ENCODE data around the gene EPHA6. TPM values are rescaled to one million over a fixed set of nuclear protein-coding genes. Genes with fewer than 3 reads are reported as not detected.

EPHA6 gene
- total RNA-seq, 1 donor from 2014 or later, result 0.11 TPM

GRCh38 chr3:97744289-97744688 lies 929.9 kb downstream of the EPHA6 start:
- Histone ChIP-seq H3K9me3 (ENCODE audit: low read depth) (no peaks in the 10 kb centered on the region), H3K27me3 (no peaks in the 10 kb centered on the region), H3F3A (ENCODE audit: low read depth) (no peaks in the 10 kb centered on the region), H3K9ac (no peak overlapping the region), H3K79me2 (ENCODE audit: low read depth) (no peaks in the 10 kb centered on the region), H4K20me1 (ENCODE audit: low read depth) (no peaks in the 10 kb centered on the region), H3K36me3 (no peaks in the 10 kb centered on the region), H3K4me3 (no peak overlapping the region), H3K27ac (no peak overlapping the region), H3K4me2 (no peak overlapping the region), H2AFZ (replicated peaks) (no peak overlapping the region), H3K4me1 (peaks cover 9% of the 10 kb centered on the region)
- no peaks in the 10 kb centered on the region for H3K9me3 Mint-ChIP-seq
- DNase-seq (ENCODE audit: low spot score), result no peak
- H3K4me1 Mint-ChIP-seq, result peaks cover 10% of the 10 kb centered on the region
- H3K4me3 Mint-ChIP-seq, result no peak overlapping the region
- TF ChIP-seq EZH2 (IDR thresholded peaks at IDR 0.05), result no peak
- no peak for TF ChIP-seq EZH2phosphoT487 (IDR thresholded peaks at IDR 0.05)
- TF ChIP-seq, protein P1, sequence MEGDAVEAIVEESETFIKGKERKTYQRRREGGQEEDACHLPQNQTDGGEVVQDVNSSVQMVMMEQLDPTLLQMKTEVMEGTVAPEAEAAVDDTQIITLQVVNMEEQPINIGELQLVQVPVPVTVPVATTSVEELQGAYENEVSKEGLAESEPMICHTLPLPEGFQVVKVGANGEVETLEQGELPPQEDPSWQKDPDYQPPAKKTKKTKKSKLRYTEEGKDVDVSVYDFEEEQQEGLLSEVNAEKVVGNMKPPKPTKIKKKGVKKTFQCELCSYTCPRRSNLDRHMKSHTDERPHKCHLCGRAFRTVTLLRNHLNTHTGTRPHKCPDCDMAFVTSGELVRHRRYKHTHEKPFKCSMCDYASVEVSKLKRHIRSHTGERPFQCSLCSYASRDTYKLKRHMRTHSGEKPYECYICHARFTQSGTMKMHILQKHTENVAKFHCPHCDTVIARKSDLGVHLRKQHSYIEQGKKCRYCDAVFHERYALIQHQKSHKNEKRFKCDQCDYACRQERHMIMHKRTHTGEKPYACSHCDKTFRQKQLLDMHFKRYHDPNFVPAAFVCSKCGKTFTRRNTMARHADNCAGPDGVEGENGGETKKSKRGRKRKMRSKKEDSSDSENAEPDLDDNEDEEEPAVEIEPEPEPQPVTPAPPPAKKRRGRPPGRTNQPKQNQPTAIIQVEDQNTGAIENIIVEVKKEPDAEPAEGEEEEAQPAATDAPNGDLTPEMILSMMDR (IDR thresholded peaks at IDR 0.05), result no peak
- H3K27ac Mint-ChIP-seq, result no peak overlapping the region
- no peaks in the 10 kb centered on the region for H3K27me3 Mint-ChIP-seq (ENCODE audit: insufficient read depth, low read depth)
- no peaks in the 10 kb centered on the region for H3K36me3 Mint-ChIP-seq

GRCh38 chr3:97763586-97764406 lies 949.4 kb downstream of the EPHA6 start:
- Mint-ChIP-seq H3K36me3 (no peaks in the 10 kb centered on the region), H3K27ac (peak overlapping the region; percentile 96), H3K4me1 (peaks cover 24% of the 10 kb centered on the region), H3K27me3 (ENCODE audit: insufficient read depth, low read depth) (no peaks in the 10 kb centered on the region), H3K4me3 (peak overlapping the region; percentile 98), H3K9me3 (no peaks in the 10 kb centered on the region)
- peaks cover 21% of the 10 kb centered on the region for H3F3A ChIP-seq (ENCODE audit: low read depth)
- H3K4me3 ChIP-seq, result peak overlapping the region; percentile 92
- H3K27me3 ChIP-seq, result no peaks in the 10 kb centered on the region
- H3K27ac ChIP-seq, result peak overlapping the region; percentile 23
- peaks cover 26% of the 10 kb centered on the region for H3K79me2 ChIP-seq (ENCODE audit: low read depth)
- DNase-seq (ENCODE audit: low spot score), result peak; percentile 39
- no peak overlapping the region for H3K9ac ChIP-seq
- peak overlapping the region; percentile 80 for H3K4me2 ChIP-seq
- H3K9me3 ChIP-seq (ENCODE audit: low read depth), result no peaks in the 10 kb centered on the region
- H3K4me1 ChIP-seq, result peaks cover 23% of the 10 kb centered on the region
- no peaks in the 10 kb centered on the region for H3K36me3 ChIP-seq
- peak overlapping the region; percentile 98 for H2AFZ ChIP-seq (replicated peaks)
- peaks cover 3% of the 10 kb centered on the region for H4K20me1 ChIP-seq (ENCODE audit: low read depth)
- no peak for TF ChIP-seq EZH2phosphoT487 (IDR thresholded peaks at IDR 0.05)
- no peak for TF ChIP-seq EZH2 (IDR thresholded peaks at IDR 0.05)
- TF ChIP-seq, protein P1 (IDR thresholded peaks at IDR 0.05), result no peak

DNA sequence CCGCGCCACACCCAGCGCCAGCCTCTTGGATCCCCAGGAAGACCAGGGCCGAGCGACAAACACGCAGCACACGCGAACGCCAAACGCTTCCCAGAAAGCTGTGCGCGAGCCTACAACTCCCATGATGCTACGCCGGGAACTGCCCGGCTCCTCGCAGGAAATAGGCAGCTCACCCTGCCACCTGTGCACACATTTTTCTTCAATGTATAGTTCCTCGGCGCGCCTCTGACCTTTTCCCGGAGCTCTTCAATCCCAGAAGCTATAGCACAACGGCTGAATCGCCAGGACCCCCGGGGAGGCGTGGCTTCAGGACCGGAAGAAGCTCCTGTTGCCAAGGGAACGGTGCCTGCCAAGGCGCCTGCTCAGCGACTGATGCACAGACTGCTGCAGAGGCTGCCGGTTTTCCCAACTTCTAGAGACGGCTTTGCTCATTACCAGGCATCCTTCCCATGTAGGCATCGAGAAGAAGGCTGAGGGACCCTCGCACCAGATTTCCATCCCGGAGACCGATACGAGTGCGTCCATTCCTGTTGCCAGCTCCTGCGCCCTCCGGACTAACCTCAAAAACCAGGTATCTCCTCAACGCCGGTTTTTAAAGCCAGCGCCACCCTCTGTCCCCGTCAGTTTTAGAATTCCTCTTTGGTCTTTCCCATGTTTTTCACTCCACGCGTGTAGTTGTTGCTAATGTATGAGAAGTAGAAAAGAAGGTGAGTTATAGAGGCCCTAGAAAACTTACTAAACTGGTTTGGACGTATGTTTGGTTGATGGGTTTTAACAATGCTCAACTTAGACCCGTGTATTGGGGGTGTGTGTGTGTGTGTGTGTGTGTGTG lies 950.2 kb downstream of the EPHA6 start, which contains the start of gene ARL6:
TSS of gene ARL6 (plus strand) at position 352 of the 832 bp plus-strand sequence. CDS start 3,350 bp downstream, outside the sequence.
- Histone ChIP-seq H3K79me2 (ENCODE audit: low read depth) (peaks cover 26% of the 10 kb centered on the region), H3K27me3 (no peaks in the 10 kb centered on the region), H3F3A (ENCODE audit: low read depth) (peaks cover 21% of the 10 kb centered on the region), H3K36me3 (no peaks in the 10 kb centered on the region), H3K9me3 (ENCODE audit: low read depth) (no peaks in the 10 kb centered on the region), H2AFZ (replicated peaks) (peak within 1 kb of the TSS; percentile 98), H3K4me3 (peak within 1 kb of the TSS; percentile 92), H3K9ac (peak within 1 kb of the TSS; percentile 48), H3K27ac (peak within 1 kb of the TSS; percentile 23), H3K4me1 (peaks cover 23% of the 10 kb centered on the region), H3K4me2 (peak within 1 kb of the TSS; percentile 80), H4K20me1 (ENCODE audit: low read depth) (peaks cover 3% of the 10 kb centered on the region)
- DNase-seq (ENCODE audit: low spot score), result peak; percentile 95
- no peak for TF ChIP-seq EZH2 (IDR thresholded peaks at IDR 0.05)
- TF ChIP-seq, protein P1 (IDR thresholded peaks at IDR 0.05), result peak; percentile 34
- peak within 1 kb of the TSS; percentile 96 for H3K27ac Mint-ChIP-seq
- peaks cover 5% of the 10 kb centered on the region for H3K36me3 Mint-ChIP-seq
- no peaks in the 10 kb centered on the region for H3K9me3 Mint-ChIP-seq
- H3K4me1 Mint-ChIP-seq, result peaks cover 24% of the 10 kb centered on the region
- H3K27me3 Mint-ChIP-seq (ENCODE audit: insufficient read depth, low read depth), result no peaks in the 10 kb centered on the region
- H3K4me3 Mint-ChIP-seq, result peak within 1 kb of the TSS; percentile 98

Measured in neural progenitor cell (in vitro differentiated cells).